IgD-negative memory B cell (primary cell): ENCODE measurements around the gene INTS3. TPM values are rescaled to one million over a fixed set of nuclear protein-coding genes. Genes with fewer than 3 reads are reported as not detected.

ENCODE experiments used
- H3K27ac Mint-ChIP-seq, 3 donors: one replicate each; pipeline ENCODE4 v1.8.0; 2020 to 2022; ENCODE audit warnings: mild to moderate bottlenecking in 3 of 3, mixed read lengths in 3 of 3, moderate library complexity in 1 of 3
- H3K27me3 Mint-ChIP-seq: one replicate; pipeline ENCODE4 v1.8.0; 2021; ENCODE audit warnings: mixed read lengths
- H3K36me3 Mint-ChIP-seq: one replicate; pipeline ENCODE4 v1.8.0; 2020; ENCODE audit warnings: mild to moderate bottlenecking, mixed read lengths
- H3K4me1 Mint-ChIP-seq, 3 donors: one replicate each; pipeline ENCODE4 v1.8.0; 2020 to 2022; ENCODE audit warnings: mixed read lengths in 3 of 3, mild to moderate bottlenecking in 1 of 3
- H3K4me3 Mint-ChIP-seq, 4 donors: one replicate each; pipeline ENCODE4 v1.8.0; 2020 to 2022; ENCODE audit warnings: mild to moderate bottlenecking in 4 of 4, mixed read lengths in 4 of 4, moderate library complexity in 3 of 4
- H3K9me3 Mint-ChIP-seq, 3 donors: one replicate each; pipeline ENCODE4 v1.8.0; 2020 to 2021; ENCODE audit warnings: mixed read lengths in 3 of 3, mild to moderate bottlenecking in 1 of 3
- polyA plus RNA-seq: library from polyadenylated mRNA; unstranded; fragments of 300-500 nt; fragmentation: Illumina TruSeq; gene quantifications from one replicate; pipeline ENCODE4 v1.2.3, GENCODE V29; 2021

Gene INTS3
- polyA plus RNA-seq = 11.8 TPM

GRCh38 chr1:153727463-153728304 is at the start of gene INTS3:
Gene INTS3, plus strand, starts transcription at chr1:153728050. Its CDS starts 585 bp downstream, at chr1:153728635.
- H3K27me3 Mint-ChIP-seq = no peaks in the 10 kb centered on the region
- peak within 1 kb of the TSS; percentile 87 to 98 (median 98) for H3K27ac Mint-ChIP-seq
- peaks cover 15 to 34% (median 27%) of the 10 kb centered on the region in 3 donors for H3K4me1 Mint-ChIP-seq
- no peaks in the 10 kb centered on the region for H3K36me3 Mint-ChIP-seq
- peak within 1 kb of the TSS; percentile 86 to 99 (median 92) for H3K4me3 Mint-ChIP-seq
- H3K9me3 Mint-ChIP-seq = no peaks in the 10 kb centered on the region

GRCh38 chr1:153678519-153679336 is 49.1 kb upstream of the INTS3 start, which contains the start of gene NPR1:
Gene NPR1, plus strand, starts transcription at chr1:153678688. Its CDS starts 421 bp downstream, at chr1:153679109.
- H3K27ac Mint-ChIP-seq = peak within 1 kb of the TSS; percentile 18 to 73 (median 49)
- H3K27me3 Mint-ChIP-seq = peaks cover 33% of the 10 kb centered on the region
- H3K9me3 Mint-ChIP-seq = no peaks in the 10 kb centered on the region
- no peaks in the 10 kb centered on the region for H3K36me3 Mint-ChIP-seq
- H3K4me1 Mint-ChIP-seq = peaks cover 12 to 13% (median 12%) of the 10 kb centered on the region in 3 donors
- H3K4me3 Mint-ChIP-seq = peak within 1 kb of the TSS; percentile 69 to 96 (median 90)

GRCh38 chr1:153679337-153680119 is 48.3 kb upstream of the INTS3 start:
- Mint-ChIP-seq H3K4me1 (peaks cover 12 to 13% (median 12%) of the 10 kb centered on the region in 3 donors), H3K4me3 (peak overlapping the region; percentile 68 to 96 (median 82)), H3K27ac (peak overlapping the region in 1 of 3 donors; percentile 73), H3K36me3 (no peaks in the 10 kb centered on the region), H3K27me3 (peaks cover 33% of the 10 kb centered on the region), H3K9me3 (no peaks in the 10 kb centered on the region)

DNA sequence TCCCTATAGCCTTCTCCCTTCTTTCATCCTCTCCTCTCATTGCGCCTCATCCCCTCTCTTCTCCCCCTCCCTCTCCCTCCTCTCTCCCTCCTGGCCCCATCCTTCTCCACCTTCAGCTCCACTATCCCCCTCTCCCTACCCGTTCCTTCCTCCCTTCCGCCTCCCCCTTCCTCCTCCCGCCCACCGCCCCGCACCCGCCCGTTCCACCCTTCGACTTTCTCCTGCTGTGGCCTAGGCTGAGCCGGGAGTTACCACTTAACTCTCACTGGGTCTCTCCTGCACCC is 47.8 kb upstream of the INTS3 start:
- Mint-ChIP-seq H3K4me1 (peaks cover 12 to 13% (median 12%) of the 10 kb centered on the region in 3 donors), H3K4me3 (peak overlapping the region in 2 of 4 donors; percentile 54 to 96), H3K36me3 (no peaks in the 10 kb centered on the region), H3K27ac (peak overlapping the region in 1 of 3 donors; percentile 73), H3K27me3 (peaks cover 33% of the 10 kb centered on the region), H3K9me3 (no peaks in the 10 kb centered on the region)

DNA sequence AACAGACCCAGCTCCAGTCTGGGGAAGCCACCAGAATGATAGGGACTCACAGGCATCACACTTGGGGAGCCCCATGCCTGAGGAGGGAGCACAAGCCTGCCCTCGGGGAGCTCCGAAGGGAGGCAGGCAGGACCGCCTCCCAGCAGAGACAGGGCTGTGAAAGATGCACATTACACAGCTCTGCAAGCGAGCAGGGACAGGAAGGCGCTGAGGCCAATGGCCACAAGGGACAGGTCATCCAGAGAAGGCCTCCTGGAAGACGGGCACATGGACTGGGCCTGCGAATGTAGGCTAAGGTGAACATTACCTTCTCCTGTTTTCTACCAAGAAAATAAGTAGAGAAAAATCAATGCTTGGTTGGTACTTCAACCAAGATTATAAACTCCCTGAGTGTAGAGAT is 45.1 kb upstream of the INTS3 start:
- Mint-ChIP-seq H3K27ac (no peak overlapping the region), H3K9me3 (no peaks in the 10 kb centered on the region), H3K36me3 (no peaks in the 10 kb centered on the region), H3K4me3 (no peak overlapping the region), H3K4me1 (peaks cover 8 to 11% (median 8%) of the 10 kb centered on the region in 3 donors), H3K27me3 (peaks cover 32% of the 10 kb centered on the region)

GRCh38 chr1:153683854-153684253 is 44.0 kb upstream of the INTS3 start:
- Mint-ChIP-seq H3K36me3 (no peaks in the 10 kb centered on the region), H3K4me1 (peaks cover 0 to 9% (median 0%) of the 10 kb centered on the region in 3 donors), H3K9me3 (no peaks in the 10 kb centered on the region), H3K27me3 (peaks cover 23% of the 10 kb centered on the region), H3K4me3 (no peak overlapping the region), H3K27ac (no peak overlapping the region)

DNA sequence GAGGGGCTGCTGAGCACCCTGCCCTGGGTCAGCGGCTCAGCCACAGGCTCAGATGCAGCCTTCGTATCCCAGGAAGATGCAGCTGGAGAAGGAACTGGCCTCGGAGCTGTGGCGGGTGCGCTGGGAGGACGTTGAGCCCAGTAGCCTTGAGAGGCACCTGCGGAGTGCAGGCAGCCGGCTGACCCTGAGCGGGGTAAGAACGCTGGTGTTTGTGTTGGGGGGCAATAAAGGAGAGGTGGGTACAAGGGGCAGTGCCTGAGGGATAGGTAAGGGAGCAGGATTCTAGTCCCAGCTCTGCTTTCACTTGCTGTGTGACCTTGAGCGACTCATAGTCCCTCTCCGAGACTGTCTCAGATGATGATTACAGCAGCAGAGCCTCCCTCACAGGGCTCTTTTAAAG is 43.0 kb upstream of the INTS3 start:
- Mint-ChIP-seq H3K27ac (no peak overlapping the region), H3K4me3 (no peak overlapping the region), H3K9me3 (no peaks in the 10 kb centered on the region), H3K27me3 (peaks cover 18% of the 10 kb centered on the region), H3K4me1 (peaks cover 0 to 7% (median 0%) of the 10 kb centered on the region in 3 donors), H3K36me3 (no peaks in the 10 kb centered on the region)

DNA sequence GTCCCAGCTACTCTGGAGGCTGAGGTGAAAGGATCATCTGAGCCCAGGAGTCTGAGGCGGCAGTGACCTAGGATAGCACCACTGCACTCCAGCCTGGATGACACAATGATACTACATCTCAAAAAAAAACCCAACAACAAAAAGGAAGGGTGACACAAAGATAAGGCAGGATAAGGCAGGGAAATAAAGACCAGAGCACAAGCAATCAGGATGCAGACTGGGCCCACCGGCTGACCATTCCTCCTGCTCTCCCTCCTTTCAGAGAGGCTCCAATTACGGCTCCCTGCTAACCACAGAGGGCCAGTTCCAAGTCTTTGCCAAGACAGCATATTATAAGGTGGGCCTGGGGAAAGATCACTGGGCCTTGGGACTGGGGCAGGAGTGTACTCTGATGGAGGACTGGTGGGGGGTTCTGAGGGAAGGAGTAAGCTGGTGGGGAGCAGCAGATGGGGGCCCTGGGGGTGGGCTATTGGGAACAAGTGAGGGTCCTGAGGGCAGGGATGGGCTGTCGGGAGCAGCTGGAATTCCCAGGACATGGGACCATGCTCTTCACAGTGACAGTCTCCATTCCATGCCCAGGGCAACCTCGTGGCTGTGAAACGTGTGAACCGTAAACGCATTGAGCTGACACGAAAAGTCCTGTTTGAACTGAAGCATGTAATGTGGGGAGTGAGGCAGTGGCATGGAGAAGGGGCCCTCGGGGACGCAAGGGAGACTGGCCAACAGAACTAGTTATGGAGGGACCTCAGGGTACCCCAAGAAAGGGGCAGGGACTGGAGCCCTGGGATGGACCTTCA is 42.1 kb upstream of the INTS3 start:
- H3K4me3 Mint-ChIP-seq = no peak overlapping the region
- no peaks in the 10 kb centered on the region for H3K36me3 Mint-ChIP-seq

GRCh38 chr1:153687346-153688125 is 40.3 kb upstream of the INTS3 start:
- H3K4me3 Mint-ChIP-seq = no peak overlapping the region

More for the DNA sequence above, 42.1 kb upstream of the INTS3 start:
- Mint-ChIP-seq H3K4me1 (peaks cover 0 to 7% (median 0%) of the 10 kb centered on the region in 3 donors), H3K9me3 (no peaks in the 10 kb centered on the region), H3K27ac (no peak overlapping the region), H3K27me3 (peaks cover 17% of the 10 kb centered on the region)

GRCh38 chr1:153688276-153688675 is 39.6 kb upstream of the INTS3 start:
- Mint-ChIP-seq H3K9me3 (no peaks in the 10 kb centered on the region), H3K27me3 (peaks cover 5% of the 10 kb centered on the region), H3K4me1 (peaks cover 0 to 7% (median 0%) of the 10 kb centered on the region in 3 donors), H3K27ac (no peak overlapping the region), H3K36me3 (no peaks in the 10 kb centered on the region), H3K4me3 (no peak overlapping the region)

More at GRCh38 chr1:153687346-153688125, 40.3 kb upstream of the INTS3 start:
- Mint-ChIP-seq H3K27me3 (peaks cover 6% of the 10 kb centered on the region), H3K9me3 (no peaks in the 10 kb centered on the region), H3K4me1 (peaks cover 0 to 7% (median 0%) of the 10 kb centered on the region in 3 donors), H3K27ac (no peak overlapping the region), H3K36me3 (no peaks in the 10 kb centered on the region)

- Mint-ChIP-seq H3K27ac (no peak overlapping the region), H3K9me3 (no peaks in the 10 kb centered on the region), H3K4me3 (no peak overlapping the region), H3K27me3 (peaks cover 2% of the 10 kb centered on the region), H3K4me1 (peaks cover 0 to 7% (median 0%) of the 10 kb centered on the region in 3 donors), H3K36me3 (no peaks in the 10 kb centered on the region)
Observed at GRCh38 chr1:153688736-153689328, 39.0 kb upstream of the INTS3 start.

DNA sequence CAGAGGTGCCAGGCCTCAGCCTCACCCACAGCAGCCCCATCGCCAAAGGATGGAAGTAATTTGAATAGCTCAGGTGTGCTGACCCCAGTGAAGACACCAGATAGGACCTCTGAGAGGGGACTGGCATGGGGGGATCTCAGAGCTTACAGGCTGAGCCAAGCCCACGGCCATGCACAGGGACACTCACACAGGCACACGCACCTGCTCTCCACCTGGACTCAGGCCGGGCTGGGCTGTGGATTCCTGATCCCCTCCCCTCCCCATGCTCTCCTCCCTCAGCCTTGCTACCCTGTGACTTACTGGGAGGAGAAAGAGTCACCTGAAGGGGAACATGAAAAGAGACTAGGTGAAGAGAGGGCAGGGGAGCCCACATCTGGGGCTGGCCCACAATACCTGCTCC is 34.4 kb upstream of the INTS3 start:
- Mint-ChIP-seq H3K36me3 (no peaks in the 10 kb centered on the region), H3K9me3 (no peaks in the 10 kb centered on the region), H3K4me1 (peaks cover 0 to 2% (median 0%) of the 10 kb centered on the region in 3 donors), H3K27me3 (peaks cover 7% of the 10 kb centered on the region), H3K27ac (no peak overlapping the region), H3K4me3 (peak overlapping the region in 1 of 4 donors; percentile 68)

DNA sequence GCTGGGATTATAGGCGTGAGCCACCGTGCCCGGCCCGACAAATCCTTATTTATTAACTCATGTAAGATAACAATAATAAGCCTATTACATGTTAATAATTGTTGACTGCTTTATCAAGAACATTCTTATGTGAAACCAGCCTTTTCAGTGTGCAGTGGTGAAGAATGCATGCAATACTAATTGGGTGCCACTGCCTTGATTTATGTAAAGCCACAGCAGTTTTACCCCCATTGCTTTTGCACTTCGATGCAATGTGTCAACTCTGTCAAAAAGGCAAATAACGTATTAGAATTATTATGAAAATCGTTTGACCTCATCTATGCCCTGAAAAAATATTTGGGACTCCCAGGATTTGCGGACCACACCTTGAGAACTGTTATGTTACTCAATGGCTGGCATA is 31.1 kb upstream of the INTS3 start:
- Mint-ChIP-seq H3K36me3 (no peaks in the 10 kb centered on the region), H3K27ac (no peak overlapping the region), H3K4me1 (no peaks in the 10 kb centered on the region), H3K9me3 (no peaks in the 10 kb centered on the region), H3K4me3 (no peak overlapping the region), H3K27me3 (peaks cover 7% of the 10 kb centered on the region)
